NCI-H128 (cell line): ENCODE data around the gene GANAB.
"Not testable (repeated sequence)": the region's sequence is repeated elsewhere in the genome, so short reads cannot be mapped to it uniquely, and the experiment has no call there.

ENCODE experiments used
- DNase-seq: peaks from one replicate; lab custom pipeline; 2025; ENCODE audit not compliant: unreplicated experiment; lab: John Stamatoyannopoulos, UW

Gene GANAB

GRCh38 chr11:62601372-62602140 is 44.9 kb downstream of the GANAB start, which contains the start of gene MTA2:
Gene MTA2 (minus strand): TSS chr11:62601865. CDS start chr11:62601450, 415 bp downstream.
- peak; percentile 99 for DNase-seq

DNA sequence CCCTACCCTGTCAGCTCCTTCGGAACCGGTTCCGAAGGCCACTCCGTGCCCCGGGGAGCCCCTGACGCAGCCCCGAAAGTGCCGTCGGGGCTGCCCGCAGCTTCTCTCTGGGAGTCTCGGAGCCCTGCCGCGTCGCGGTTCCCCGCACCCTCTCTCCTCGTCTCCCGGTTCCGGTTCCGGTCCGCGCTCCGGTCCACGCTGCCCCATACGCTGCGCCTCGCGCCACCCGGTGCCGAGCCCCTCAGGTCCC is 45.4 kb downstream of the GANAB start:
- DNase-seq: no peak

- DNase-seq: no peak
These were observed 45.9 kb downstream of the GANAB start for GRCh38 chr11:62600367-62601121.

DNA sequence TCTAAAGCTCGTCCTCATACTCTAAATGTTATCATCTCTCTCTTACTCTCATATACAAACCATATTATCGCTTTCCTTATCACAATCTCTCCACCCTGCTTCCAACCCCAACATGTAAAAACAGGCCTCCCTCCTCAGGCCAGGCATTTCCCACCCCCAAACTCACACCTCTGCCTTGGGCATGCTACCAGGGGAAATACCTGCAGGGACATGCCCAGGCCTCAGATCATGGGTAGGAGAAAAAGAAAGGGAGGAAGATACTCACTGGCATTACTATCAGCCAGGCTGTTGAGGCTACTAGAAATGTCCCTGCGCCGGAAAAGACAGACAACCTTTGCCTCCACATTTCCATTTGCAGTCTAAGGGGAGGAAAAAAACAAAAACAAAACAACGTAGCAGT is 46.5 kb downstream of the GANAB start:
- no peak for DNase-seq

DNA sequence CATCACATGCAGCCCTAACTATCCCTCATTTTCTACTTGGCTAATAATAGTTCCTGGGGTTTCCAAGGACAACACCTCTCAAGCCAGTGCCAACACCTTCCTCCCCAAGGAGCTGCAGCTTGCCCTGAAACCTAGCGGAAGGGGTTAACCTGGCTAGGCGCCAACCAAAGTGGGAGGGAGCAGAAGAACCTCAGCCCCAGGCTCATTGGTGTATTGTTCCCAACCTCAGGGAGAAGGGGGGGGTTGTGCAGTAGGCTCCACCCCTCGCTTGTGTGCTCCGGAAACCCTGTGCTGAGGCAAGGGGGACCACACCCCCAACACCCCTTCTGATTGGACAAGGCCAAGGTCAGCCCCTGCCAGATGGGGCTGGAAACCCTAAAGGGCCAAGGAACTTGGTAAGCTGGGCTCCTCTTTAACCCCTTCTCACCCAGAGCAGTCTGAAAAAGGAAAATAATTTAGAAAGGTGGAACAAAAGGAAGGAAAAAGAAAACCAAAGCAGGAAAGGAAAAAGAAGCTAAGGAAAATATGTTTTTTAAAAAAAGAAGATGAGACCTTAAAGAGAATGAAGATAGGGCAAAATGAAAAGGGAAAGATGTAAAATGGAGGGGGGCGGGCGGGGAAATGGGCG is 47.2 kb downstream of the GANAB start:
- DNase-seq: peak; percentile 79

- DNase-seq: no peak
These were observed 51.3 kb downstream of the GANAB start for GRCh38 chr11:62595124-62595523.

DNA sequence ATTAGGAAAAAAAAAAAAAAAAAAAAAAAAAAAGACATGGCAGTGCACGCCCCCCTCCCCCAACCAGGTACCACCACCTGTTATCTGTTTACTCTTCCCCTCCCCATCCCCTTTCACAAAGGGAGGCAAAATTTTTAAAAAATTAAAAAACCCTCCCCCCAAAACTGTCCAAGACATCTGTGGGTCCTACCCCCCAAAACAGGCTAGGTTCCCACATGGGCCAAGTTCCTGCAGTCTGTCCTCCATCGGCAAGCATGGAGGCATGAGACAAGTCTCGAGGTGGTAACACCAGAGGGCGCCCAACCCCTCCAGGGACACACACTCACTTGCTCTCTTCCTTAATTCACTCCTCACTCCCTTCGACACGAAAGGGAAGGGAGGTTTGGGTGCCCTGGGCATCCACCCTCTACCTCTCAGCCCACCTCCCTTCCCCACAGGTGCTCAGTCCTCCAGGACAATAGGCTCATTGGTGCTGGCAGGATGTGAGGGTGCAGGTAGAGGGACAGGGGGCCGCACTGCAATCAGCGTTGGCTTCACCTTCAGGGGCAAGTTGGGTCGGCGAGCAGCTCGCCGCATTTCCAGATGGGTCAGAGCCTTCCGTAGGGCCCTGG is 52.9 kb downstream of the GANAB start:
- peak; percentile 23 for DNase-seq

- DNase-seq: no peak
These were observed 53.4 kb downstream of the GANAB start for GRCh38 chr11:62592989-62593421.

DNA sequence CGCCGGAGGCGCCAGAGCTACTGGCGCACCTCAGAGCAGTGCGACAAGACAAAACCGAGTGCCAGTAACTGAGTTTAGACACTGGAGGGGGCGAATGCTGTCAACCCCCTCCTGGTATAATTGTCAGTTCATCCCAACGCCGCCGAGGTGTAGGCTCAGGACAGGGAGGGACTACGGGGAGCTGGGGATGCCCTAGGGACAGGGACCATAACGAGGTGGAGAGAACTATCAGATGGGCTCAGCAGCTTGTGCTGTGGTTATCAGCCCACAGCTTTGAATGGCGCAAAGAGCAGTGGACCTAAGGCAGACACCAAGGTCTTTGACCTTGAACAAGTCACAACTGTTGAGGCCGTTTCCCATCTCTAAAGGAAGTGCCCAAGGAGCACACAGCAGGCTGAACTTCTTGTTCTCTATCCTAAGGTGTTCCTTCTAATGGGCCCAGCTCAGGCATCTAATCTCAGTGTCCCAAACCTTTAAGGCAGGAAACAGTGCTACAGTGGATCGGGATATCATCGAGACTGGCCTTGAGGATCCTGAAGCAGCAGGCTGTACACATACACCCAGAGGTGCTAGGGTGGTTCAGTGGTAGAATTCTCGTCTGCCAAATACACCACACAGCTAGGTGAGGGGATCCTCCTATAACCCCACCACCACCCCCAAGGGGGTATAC is 54.1 kb downstream of the GANAB start:
- no peak for DNase-seq

GRCh38 chr11:62591448-62592145 is 54.8 kb downstream of the GANAB start, which contains the start of gene TUT1:
Gene TUT1 (minus strand): TSS chr11:62591523. CDS start chr11:62591485, 38 bp downstream.
- peak; percentile 98 for DNase-seq

- DNase-seq: no peak
These were observed 57.3 kb downstream of the GANAB start for GRCh38 chr11:62588966-62589637.

DNA sequence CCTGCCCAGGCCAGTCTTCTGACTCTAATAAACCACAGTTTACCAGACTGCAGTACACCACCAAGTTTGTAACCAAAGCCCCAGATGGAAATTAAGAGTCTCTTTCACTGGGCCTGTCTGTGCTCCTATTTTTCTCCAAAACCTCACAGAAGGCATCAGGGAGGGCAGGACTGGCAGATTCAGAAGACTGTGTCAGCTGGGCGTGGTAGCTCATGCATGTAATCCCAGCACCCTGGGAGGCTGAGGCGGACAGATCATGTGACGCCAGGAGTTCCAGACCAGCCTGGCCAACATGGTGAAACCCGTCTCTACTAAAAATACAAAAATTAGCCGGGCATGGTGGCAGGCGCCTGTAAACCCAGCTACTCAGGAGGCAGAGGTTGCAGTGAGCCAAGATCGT is 61.1 kb downstream of the GANAB start:
- DNase-seq: not testable (repeated sequence)

DNA sequence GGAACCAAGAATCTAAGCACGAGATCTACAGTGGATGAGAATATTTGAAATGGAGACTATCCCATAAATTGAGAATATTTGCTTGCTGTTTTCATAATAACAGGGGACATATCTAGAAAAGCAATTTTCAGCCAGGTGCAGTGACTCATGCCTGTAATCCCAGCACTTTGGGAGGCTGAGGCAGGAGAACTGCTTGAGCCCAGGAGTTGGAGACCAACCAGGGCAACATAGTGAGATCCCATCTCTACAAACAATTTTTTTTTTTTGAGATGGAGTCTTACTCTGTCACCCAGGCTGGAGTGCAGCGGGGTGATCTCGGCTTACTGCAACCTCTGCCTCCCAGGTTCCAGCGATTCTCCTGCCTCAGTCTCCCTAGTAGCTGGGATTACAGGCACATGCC is 64.7 kb downstream of the GANAB start:
- DNase-seq: not testable (repeated sequence)

GRCh38 chr11:62580959-62581715 is 65.3 kb downstream of the GANAB start:
- DNase-seq: no peak

- no peak for DNase-seq
These were observed 67.2 kb downstream of the GANAB start for GRCh38 chr11:62579252-62579651.

DNA sequence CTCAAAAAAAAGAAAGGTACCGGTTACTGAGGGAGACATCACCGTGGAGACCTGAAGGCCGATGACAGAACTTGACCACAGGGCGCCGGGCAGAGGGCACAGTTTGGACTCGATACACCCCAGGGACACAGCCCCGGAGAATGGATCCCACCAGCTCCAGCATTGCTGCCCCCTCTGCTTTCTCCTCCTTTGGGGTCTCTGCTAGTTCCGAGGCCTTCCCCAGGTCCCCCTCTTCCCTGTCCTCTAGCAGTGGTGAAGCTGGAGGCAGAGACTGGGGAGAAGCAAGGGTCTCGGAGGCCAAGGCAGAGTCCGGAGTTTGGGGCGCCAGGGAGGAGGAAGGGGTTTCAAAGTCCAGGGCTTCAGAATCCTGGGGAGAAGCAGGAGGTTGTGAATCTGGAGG is 67.9 kb downstream of the GANAB start:
- no peak for DNase-seq

DNA sequence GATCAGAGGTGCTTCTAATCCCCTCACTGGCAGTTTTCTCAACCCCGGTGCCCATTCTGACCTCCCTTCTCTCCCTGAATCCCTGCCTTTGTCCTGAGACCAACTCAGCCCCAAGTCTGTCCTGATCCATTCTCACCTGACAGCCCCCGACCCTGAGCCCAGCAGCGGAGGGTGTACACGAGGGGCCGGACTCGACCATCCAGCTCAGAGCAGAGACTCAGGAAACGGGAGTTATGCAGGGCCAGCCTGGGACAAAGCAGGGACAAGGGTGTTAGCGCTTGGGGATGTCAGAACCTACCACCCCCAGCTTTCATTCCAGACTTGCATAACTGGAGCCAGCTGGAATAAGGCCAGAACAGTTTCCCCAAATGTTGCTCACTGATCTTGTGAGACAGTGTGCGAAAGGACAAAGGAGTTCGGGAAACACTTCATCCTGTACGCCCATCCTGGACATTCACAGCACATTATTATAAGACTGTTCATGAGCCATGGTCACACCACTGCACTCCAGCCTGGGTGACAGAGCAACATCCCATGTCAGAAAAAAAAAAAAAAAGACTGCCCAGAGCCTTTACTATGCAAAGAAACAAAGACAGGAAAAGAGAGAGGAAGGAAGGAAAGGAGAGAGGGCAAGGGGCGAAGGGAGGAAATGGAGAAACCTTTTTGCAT is 69.2 kb downstream of the GANAB start:
- DNase-seq: no peak

DNA sequence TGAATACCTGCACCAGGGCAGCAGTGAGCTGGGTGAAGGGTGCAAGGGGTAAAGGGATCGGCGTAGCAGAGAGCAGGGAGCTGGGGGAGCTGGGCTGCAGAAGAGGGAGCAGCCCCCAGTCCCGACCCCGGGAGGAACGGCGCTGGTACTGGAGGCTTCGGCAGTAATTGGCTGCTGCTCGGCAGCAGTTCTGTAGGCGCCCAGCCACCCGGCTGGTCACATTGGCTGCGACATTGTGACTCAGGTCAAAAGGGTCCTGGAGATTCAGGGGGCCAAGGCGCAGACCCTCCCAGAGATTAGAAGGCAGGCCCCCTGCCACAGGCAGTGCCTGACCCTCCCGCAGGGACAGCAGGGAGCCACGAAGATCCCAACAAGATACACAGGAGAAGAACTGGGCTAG is 70.6 kb downstream of the GANAB start:
- DNase-seq: no peak

- no peak for DNase-seq
These were observed 71.3 kb downstream of the GANAB start for GRCh38 chr11:62575156-62575555.
